IgD-negative memory B cell (primary cell): ENCODE measurements around the gene CFAP299. TPM values are rescaled to one million over a fixed set of nuclear protein-coding genes. Genes with fewer than 3 reads are reported as not detected.

Experiments used
- H3K27ac Mint-ChIP-seq, 3 donors: one replicate each; pipeline ENCODE4 v1.8.0; 2020 to 2022; ENCODE audit warnings: mild to moderate bottlenecking in 3 of 3, mixed read lengths in 3 of 3, moderate library complexity in 1 of 3
- H3K27me3 Mint-ChIP-seq: one replicate; pipeline ENCODE4 v1.8.0; 2021; ENCODE audit warnings: mixed read lengths
- H3K36me3 Mint-ChIP-seq: one replicate; pipeline ENCODE4 v1.8.0; 2020; ENCODE audit warnings: mild to moderate bottlenecking, mixed read lengths
- H3K4me1 Mint-ChIP-seq, 3 donors: one replicate each; pipeline ENCODE4 v1.8.0; 2020 to 2022; ENCODE audit warnings: mixed read lengths in 3 of 3, mild to moderate bottlenecking in 1 of 3
- H3K4me3 Mint-ChIP-seq, 4 donors: one replicate each; pipeline ENCODE4 v1.8.0; 2020 to 2022; ENCODE audit warnings: mild to moderate bottlenecking in 4 of 4, mixed read lengths in 4 of 4, moderate library complexity in 3 of 4
- H3K9me3 Mint-ChIP-seq, 3 donors: one replicate each; pipeline ENCODE4 v1.8.0; 2020 to 2021; ENCODE audit warnings: mixed read lengths in 3 of 3, mild to moderate bottlenecking in 1 of 3
- polyA plus RNA-seq: library from polyadenylated mRNA; unstranded; fragments of 300-500 nt; fragmentation: Illumina TruSeq; gene quantifications from one replicate; pipeline ENCODE4 v1.2.3, GENCODE V29; 2021

CFAP299 gene
- polyA plus RNA-seq, 1 donor from 2014 or later, result not detected

DNA sequence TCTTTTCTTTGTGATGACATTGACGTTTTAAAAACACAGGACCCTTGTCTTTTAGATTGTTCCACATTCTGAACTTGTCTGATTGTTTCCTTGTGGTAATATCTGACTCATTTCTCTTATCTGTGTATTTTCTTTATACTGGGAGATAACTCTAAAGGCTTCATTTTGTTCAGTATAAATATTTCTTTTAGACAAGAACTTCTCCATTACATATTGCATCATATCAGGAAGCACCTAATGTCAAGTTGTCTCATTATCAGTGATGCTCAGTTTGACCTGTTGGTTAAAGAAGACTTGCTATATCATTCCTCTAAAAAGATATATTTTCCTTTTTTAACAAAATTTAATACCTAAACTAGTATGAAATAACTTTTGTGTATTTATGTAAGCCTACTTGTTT, 542.7 kb downstream of the CFAP299 start:
- peaks cover 17 to 22% (median 17%) of the 10 kb centered on the region in 3 donors for H3K4me1 Mint-ChIP-seq
- no peaks in the 10 kb centered on the region for H3K27me3 Mint-ChIP-seq
- no peak overlapping the region for H3K27ac Mint-ChIP-seq
- no peak overlapping the region for H3K4me3 Mint-ChIP-seq
- peaks cover 2% of the 10 kb centered on the region for H3K36me3 Mint-ChIP-seq
- H3K9me3 Mint-ChIP-seq, result peaks cover 0 to 4% (median 0%) of the 10 kb centered on the region in 3 donors

DNA sequence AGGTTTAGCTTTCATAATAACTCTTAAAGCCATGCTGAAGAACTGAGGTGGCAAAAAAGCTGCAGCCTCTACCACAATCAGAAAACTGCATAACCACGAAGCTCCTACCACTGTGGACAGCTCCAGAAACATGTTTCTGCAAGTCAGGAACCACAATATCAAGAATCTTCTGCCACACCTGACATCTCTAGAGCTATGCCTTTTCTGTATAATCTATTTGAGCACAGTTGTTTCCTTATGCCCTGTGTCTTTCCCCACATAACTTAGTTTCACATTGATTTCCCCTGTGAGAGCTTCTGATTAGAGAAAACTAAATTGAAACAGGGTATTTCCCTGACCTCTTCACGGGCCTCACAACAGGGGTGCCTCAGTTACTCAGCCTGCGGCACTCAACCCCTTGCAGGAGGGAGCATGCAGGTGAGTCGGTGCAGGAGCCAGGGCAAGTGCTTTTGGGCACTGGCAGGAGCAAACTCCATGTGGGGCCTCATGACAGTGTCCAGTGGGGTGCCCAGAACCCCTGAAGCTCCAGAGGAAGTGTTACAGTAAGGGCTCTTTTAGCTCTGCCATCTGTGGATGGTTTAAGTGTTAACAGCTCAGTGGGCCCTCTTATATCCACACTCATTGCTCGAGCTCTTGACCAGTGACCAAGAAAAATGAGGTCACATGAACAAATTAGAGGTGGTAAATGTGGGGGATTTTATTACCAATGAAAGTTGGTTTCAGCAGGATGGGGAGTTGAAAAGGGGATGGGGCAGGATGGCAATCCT, 562.2 kb downstream of the CFAP299 start:
- Mint-ChIP-seq H3K4me3 (no peak overlapping the region), H3K27me3 (no peaks in the 10 kb centered on the region), H3K36me3 (no peaks in the 10 kb centered on the region), H3K4me1 (peaks cover 0 to 3% (median 0%) of the 10 kb centered on the region in 3 donors), H3K9me3 (peaks cover 2 to 3% (median 2%) of the 10 kb centered on the region in 3 donors), H3K27ac (no peak overlapping the region)

DNA sequence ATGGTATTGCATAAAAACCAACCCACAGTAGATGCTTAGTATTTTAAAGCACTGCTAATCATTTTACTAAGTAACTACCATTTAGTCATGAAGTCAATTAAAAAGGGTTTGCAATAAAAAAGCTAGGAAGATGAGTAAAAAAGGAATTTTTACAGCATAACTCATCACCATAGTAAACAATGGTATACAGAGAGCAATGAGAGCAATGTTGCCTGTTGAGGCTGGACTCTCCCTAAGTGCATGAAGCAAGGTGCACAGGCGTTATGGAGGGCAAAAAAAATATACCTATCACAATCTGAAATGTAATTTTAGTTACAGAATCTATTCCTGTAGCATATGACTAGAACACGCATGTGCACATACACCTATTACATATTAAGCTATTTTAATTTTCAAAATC, 565.4 kb downstream of the CFAP299 start:
- Mint-ChIP-seq H3K9me3 (peaks cover 0 to 5% (median 2%) of the 10 kb centered on the region in 3 donors), H3K27ac (no peak overlapping the region), H3K4me3 (no peak overlapping the region), H3K27me3 (no peaks in the 10 kb centered on the region), H3K36me3 (peaks cover 2% of the 10 kb centered on the region), H3K4me1 (peaks cover 0 to 2% (median 0%) of the 10 kb centered on the region in 3 donors)

DNA sequence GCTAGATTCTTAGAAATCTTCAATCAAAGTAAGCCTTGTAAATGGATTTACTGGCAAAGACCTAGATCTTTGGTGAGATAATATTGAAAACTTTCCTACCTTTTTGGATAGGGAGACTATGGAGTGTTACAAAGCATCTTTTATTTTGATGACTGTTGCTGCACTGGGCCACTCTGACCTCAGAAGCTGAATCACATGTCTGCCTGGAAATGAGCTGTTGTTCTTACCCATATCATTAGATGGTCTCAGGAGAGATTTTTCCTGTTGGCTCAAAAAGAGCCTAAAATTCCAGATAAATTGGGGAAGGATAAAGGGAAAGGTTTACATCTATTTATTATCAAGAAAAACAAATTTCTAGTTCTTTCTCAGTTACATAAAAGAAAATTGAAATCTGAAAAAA, 567.5 kb downstream of the CFAP299 start:
- no peak overlapping the region for H3K27ac Mint-ChIP-seq
- H3K27me3 Mint-ChIP-seq, result no peaks in the 10 kb centered on the region
- peaks cover 6 to 18% (median 8%) of the 10 kb centered on the region in 3 donors for H3K9me3 Mint-ChIP-seq
- peaks cover 4% of the 10 kb centered on the region for H3K36me3 Mint-ChIP-seq
- H3K4me1 Mint-ChIP-seq, result peaks cover 0 to 2% (median 0%) of the 10 kb centered on the region in 3 donors
- H3K4me3 Mint-ChIP-seq, result no peak overlapping the region

DNA sequence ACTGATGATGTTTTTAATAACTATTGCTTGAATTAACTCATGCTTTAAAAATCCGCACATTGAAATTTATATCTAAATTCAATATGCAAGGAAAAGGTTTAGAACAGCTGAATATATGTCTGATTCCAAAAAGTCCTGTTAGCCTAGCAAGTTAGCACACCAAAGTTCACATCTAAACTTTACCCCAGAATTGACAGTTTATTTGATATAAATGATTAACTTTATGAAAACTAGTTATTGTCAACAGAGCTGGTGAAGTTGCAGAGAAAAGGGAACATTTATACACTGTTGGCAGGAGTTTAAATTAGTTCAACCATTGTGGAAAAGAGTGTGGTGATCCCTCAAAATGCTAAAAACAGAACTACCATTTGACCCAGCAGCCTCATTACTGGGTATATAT, 574.4 kb downstream of the CFAP299 start:
- H3K4me1 Mint-ChIP-seq, result peaks cover 3 to 8% (median 5%) of the 10 kb centered on the region in 3 donors
- no peaks in the 10 kb centered on the region for H3K27me3 Mint-ChIP-seq
- no peak overlapping the region for H3K27ac Mint-ChIP-seq
- no peak overlapping the region for H3K4me3 Mint-ChIP-seq
- peaks cover 8 to 21% (median 12%) of the 10 kb centered on the region in 3 donors for H3K9me3 Mint-ChIP-seq
- peaks cover 4% of the 10 kb centered on the region for H3K36me3 Mint-ChIP-seq

DNA sequence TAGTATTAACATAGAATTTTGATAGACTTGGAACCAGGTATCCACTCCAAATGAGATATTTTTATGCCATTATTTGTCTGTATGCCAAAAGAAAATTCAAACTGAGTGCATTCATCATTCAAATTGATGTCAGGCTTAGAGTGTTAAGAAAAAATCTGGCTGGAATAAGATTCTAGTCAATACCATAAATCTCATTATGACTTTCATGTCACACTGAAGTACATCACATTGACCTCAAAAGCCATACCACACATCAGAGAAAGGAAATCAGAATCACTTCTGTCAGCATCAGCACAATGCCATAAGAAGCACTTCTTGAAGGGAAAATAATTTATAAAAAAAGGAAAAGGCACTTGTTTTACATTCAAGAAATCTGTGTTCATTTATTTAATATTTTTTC, 575.9 kb downstream of the CFAP299 start:
- peaks cover 6 to 12% (median 11%) of the 10 kb centered on the region in 3 donors for H3K9me3 Mint-ChIP-seq
- no peak overlapping the region for H3K27ac Mint-ChIP-seq
- no peak overlapping the region for H3K4me3 Mint-ChIP-seq
- no peaks in the 10 kb centered on the region for H3K27me3 Mint-ChIP-seq
- peaks cover 2% of the 10 kb centered on the region for H3K36me3 Mint-ChIP-seq
- H3K4me1 Mint-ChIP-seq, result peaks cover 3 to 8% (median 5%) of the 10 kb centered on the region in 3 donors

DNA sequence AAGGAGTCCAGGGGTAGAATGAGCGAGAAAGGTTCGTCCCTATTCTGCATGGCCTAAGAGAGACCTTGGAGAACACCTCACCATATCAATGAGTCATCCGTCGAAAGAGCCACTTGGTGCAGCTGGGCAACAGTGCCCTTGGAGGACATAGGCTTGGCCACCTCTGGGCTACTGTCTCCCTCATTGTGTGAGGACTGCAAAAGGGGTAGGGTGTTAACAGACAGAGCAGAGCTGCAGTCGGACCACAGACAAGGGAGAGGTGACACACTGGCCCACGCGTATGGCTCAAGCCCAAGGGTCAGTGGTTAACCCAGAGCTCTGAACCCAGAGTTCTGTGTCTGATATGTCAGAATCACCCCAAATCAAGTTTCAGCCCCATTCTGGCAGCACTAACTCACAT, 576.8 kb downstream of the CFAP299 start:
- Mint-ChIP-seq H3K9me3 (peaks cover 2 to 8% (median 5%) of the 10 kb centered on the region in 3 donors), H3K27ac (peak overlapping the region in 1 of 3 donors; percentile 87), H3K36me3 (no peaks in the 10 kb centered on the region), H3K27me3 (no peaks in the 10 kb centered on the region), H3K4me1 (peaks cover 3 to 8% (median 5%) of the 10 kb centered on the region in 3 donors), H3K4me3 (no peak overlapping the region)

DNA sequence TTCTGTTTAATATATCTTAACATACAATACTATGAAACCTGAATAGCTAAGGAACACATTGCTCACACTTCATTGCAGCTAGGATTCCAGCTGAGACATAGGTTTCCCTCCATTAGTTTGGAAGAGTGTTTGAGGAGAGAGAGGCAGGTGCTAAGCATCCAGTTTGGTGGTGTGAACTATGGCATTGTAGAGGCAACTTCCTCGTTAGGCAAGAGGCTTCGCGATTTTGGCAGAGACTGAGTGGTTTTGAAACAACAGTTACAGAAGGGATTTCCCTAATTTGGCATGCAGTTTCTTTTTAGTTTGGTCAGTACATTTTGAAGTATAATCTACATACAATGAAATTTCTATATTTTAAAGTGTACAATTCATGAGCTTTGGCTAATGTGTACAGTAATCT, 577.9 kb downstream of the CFAP299 start:
- H3K27me3 Mint-ChIP-seq, result no peaks in the 10 kb centered on the region
- H3K27ac Mint-ChIP-seq, result no peak overlapping the region
- peaks cover 0 to 3% (median 1%) of the 10 kb centered on the region in 3 donors for H3K9me3 Mint-ChIP-seq
- H3K36me3 Mint-ChIP-seq, result no peaks in the 10 kb centered on the region
- H3K4me3 Mint-ChIP-seq, result no peak overlapping the region
- H3K4me1 Mint-ChIP-seq, result peaks cover 3 to 8% (median 5%) of the 10 kb centered on the region in 3 donors

DNA sequence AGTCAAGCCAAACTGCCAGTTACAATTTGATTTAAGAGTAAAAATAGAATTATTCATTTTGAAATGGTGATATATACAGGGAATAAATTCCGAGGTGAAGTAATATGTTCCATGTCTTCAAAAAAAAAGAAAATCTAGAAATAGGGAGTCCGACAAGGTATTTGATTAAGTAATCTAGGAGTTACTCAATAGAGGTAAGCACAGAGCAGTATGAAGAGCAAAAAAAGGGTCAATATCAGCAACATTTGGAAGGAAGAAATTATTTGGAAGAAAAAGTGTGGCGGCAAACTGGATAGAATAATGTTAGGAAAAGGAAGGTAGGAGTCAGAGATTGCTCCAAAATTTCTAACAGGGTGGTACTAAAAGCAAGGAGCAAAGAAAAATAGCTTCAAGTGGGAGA, 581.2 kb downstream of the CFAP299 start:
- no peak overlapping the region for H3K4me3 Mint-ChIP-seq
- peaks cover 3 to 8% (median 5%) of the 10 kb centered on the region in 3 donors for H3K4me1 Mint-ChIP-seq
- H3K27me3 Mint-ChIP-seq, result no peaks in the 10 kb centered on the region
- H3K36me3 Mint-ChIP-seq, result no peaks in the 10 kb centered on the region
- no peak overlapping the region for H3K27ac Mint-ChIP-seq
- H3K9me3 Mint-ChIP-seq, result peaks cover 0 to 2% (median 0%) of the 10 kb centered on the region in 3 donors

DNA sequence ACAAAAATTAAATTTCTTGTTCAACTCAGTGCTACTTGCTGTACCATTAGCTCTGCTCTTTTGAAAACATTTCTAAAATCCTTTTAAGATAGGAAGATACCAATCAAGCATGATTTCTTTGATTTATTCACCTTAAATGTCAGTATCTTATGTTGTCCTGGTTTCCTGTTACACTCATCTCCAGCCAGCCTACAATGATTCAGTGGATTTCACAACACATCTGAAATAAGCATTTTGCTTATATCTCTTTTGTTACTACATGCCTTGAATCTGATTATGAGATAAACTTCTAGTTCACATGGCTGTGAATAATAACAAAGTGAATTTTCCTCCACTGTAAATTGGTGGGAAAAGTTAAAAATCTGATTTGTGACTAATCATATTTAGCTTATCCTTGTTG, 582.5 kb downstream of the CFAP299 start:
- Mint-ChIP-seq H3K27me3 (no peaks in the 10 kb centered on the region), H3K36me3 (no peaks in the 10 kb centered on the region), H3K27ac (no peak overlapping the region), H3K4me1 (peaks cover 3 to 6% (median 5%) of the 10 kb centered on the region in 3 donors), H3K4me3 (no peak overlapping the region), H3K9me3 (peaks cover 0 to 2% (median 0%) of the 10 kb centered on the region in 3 donors)

DNA sequence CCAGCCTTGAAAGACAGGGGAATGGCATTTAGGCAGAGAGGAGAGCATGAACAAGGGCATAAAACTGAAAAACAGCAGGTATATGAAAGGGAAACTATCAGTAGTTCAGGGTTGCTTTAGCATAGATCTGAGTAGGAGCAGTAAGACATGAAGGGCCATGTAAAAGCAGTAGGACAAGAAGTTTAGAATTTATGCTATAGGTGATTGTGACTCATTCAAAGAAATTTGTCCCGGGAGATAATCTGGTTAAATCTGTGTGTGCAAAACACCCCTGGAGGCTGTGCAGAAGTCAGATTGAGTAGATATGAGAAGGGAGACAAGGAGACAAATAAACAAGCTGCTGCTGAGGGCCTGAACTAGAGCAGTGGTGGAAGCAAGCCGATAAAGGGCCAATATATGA, 585.9 kb downstream of the CFAP299 start:
- Mint-ChIP-seq H3K27ac (no peak overlapping the region), H3K9me3 (no peaks in the 10 kb centered on the region), H3K36me3 (no peaks in the 10 kb centered on the region), H3K27me3 (no peaks in the 10 kb centered on the region), H3K4me1 (no peaks in the 10 kb centered on the region), H3K4me3 (no peak overlapping the region)

DNA sequence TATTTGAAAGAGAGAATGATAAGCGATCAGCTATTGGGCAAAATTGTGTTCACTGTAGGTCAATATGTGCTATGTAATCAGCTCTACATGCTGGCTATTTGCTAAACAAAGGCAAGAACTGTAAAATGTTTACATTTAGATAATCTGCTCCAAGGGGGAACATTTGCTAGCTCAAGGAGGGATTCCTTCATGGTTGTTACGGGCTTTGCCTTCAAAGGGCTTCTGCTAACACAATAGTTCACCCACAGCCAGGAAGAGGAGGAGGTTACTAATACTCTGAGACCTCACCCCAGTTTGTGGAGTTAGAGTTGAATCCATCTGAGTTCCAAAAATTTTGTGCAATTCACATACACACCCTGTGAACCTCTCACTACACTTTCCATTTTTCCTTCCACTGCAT, 587.4 kb downstream of the CFAP299 start:
- Mint-ChIP-seq H3K4me3 (no peak overlapping the region), H3K27me3 (no peaks in the 10 kb centered on the region), H3K36me3 (no peaks in the 10 kb centered on the region), H3K27ac (no peak overlapping the region), H3K9me3 (no peaks in the 10 kb centered on the region), H3K4me1 (no peaks in the 10 kb centered on the region)

DNA sequence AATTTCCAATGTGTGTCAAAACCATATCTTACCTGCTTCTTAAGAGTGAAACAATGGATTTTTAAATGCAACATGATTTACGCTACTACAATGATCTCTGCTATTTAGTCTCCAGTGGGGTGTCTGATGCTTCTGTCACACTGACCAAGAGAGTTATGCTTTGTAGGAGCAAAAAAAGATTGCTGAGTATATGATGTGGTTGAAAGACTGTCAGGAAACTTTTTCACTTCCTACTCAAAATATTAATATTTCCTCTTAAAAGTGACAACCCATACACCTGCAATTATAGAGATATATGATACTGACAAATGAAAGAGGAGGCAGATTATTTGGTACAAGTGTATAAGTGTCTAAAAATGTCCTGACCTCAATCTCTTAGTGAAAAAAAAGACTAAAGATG, 589.8 kb downstream of the CFAP299 start:
- H3K27ac Mint-ChIP-seq, result no peak overlapping the region
- no peaks in the 10 kb centered on the region for H3K4me1 Mint-ChIP-seq
- H3K4me3 Mint-ChIP-seq, result no peak overlapping the region
- H3K27me3 Mint-ChIP-seq, result no peaks in the 10 kb centered on the region
- no peaks in the 10 kb centered on the region for H3K9me3 Mint-ChIP-seq
- H3K36me3 Mint-ChIP-seq, result no peaks in the 10 kb centered on the region

DNA sequence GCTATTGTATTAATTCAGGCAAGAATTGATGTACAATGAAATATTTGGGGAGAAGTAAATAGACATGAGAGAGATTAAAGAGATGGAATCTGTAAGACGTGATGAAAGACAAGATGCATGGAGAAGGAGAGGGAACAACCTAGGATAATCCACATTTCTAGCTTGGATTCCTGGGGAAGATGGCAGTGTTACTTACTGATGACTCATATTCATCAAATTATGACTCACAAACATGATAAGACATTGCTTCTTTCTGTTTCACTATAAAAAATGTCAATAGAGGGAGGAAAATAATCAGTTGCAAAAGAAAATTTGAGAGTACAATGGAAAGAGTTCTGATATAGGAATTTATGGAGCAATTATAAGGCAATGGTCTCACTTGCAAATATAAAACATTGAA, 590.9 kb downstream of the CFAP299 start:
- no peak overlapping the region for H3K27ac Mint-ChIP-seq
- no peaks in the 10 kb centered on the region for H3K36me3 Mint-ChIP-seq
- no peak overlapping the region for H3K4me3 Mint-ChIP-seq
- H3K27me3 Mint-ChIP-seq, result no peaks in the 10 kb centered on the region
- no peaks in the 10 kb centered on the region for H3K9me3 Mint-ChIP-seq
- H3K4me1 Mint-ChIP-seq, result no peaks in the 10 kb centered on the region

DNA sequence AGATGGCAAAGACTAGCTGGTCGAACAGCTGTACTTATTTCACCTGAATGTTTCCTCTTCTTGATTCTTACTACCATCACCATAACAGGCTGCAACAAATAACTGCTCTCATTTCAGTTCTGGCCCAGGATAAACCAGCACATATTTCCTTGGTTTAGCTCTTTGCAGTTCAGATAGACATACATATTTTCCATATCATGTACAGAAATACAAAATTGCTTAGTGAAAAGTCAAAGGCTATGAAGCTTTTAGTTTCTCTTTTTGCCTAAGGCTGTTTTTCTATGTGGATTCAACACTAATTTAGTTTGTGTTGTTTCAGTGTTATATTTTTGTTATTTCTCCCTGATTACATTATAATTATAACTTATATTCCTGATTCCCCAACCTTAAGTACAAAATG, 591.4 kb downstream of the CFAP299 start:
- Mint-ChIP-seq H3K36me3 (no peaks in the 10 kb centered on the region), H3K4me1 (no peaks in the 10 kb centered on the region), H3K4me3 (no peak overlapping the region), H3K27me3 (no peaks in the 10 kb centered on the region), H3K27ac (no peak overlapping the region), H3K9me3 (no peaks in the 10 kb centered on the region)

DNA sequence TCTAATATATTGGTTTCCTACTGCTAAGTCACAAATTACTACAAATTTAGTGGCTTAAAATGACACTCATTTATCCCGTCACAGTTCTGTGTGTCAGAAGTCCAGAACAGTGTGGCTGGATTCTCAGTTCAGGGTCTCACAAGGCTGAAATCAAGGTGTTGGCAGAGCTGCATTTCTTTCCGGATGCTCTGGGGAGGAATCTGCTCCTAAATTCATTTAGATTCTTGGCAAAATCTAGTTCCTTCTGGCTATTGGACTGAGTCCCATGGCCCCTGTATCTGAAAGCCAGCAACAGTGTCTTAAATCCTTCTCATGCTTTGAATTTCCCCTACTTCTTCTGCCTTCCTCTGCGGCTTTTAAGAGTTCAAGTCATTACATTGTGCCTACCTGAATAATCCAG, 591.9 kb downstream of the CFAP299 start:
- Mint-ChIP-seq H3K9me3 (no peaks in the 10 kb centered on the region), H3K4me1 (no peaks in the 10 kb centered on the region), H3K27me3 (no peaks in the 10 kb centered on the region), H3K4me3 (no peak overlapping the region), H3K27ac (no peak overlapping the region), H3K36me3 (no peaks in the 10 kb centered on the region)
